Measurements from ENCODE around the gene MYO9A.
A peak's percentile ranks its signal among the peaks of the same experiment; 100 is the strongest.

The MYO9A gene

GRCh38 chr15:72098040-72098439 lies 19.9 kb downstream of the MYO9A start:
- Histone ChIP-seq H3K36me3 (ENCODE audit: control insufficient read depth in 1 of 2, insufficient read depth in 2 of 2, low read length in 2 of 2) (no peaks in the 10 kb centered on the region), H3K27ac (ENCODE audit: low read depth, low read length) (no peak overlapping the region), H2AFZ (ENCODE audit: insufficient read depth, low read length, poor library complexity) (no peak overlapping the region), H3K79me1 (ENCODE audit: low read length) (no peaks in the 10 kb centered on the region), H4K8ac (ENCODE audit: low read depth, low read length) (no peak overlapping the region), H3K9me3 (ENCODE audit: insufficient read depth, low read depth, low read length) (no peaks in the 10 kb centered on the region), H3K9ac (ENCODE audit: low read length) (no peak overlapping the region), H3K4ac (ENCODE audit: low read depth, low read length) (no peak overlapping the region), H3K4me2 (ENCODE audit: low read length) (no peak overlapping the region), H3K4me3 (ENCODE audit: low read depth, low read length) (no peak overlapping the region), H2BK120ac (ENCODE audit: insufficient read depth, low read length, poor library complexity) (no peak overlapping the region), H3K14ac (ENCODE audit: low read length) (no peak overlapping the region), H2BK5ac (ENCODE audit: low read depth, low read length, poor library complexity) (no peak overlapping the region), H4K91ac (ENCODE audit: low read depth, low read length) (no peak overlapping the region), H4K12ac (ENCODE audit: low read depth, low read length) (no peak overlapping the region), H2AK5ac (ENCODE audit: low read length) (no peak overlapping the region), H3K18ac (ENCODE audit: low read length) (no peak overlapping the region), H3K27me3 (ENCODE audit: insufficient read depth, low read length) (no peaks in the 10 kb centered on the region), H3K23ac (ENCODE audit: low read length) (no peak overlapping the region), H3K4me1 (ENCODE audit: control insufficient read depth in 1 of 2, insufficient read depth in 2 of 2, low read length in 2 of 2) (no peaks in the 10 kb centered on the region), H2BK12ac (ENCODE audit: low read length) (no peak overlapping the region), H3K79me2 (ENCODE audit: control insufficient read depth, insufficient read depth, low read length, poor library complexity) (no peaks in the 10 kb centered on the region)
- DNase-seq, result peak in 1 of 2 donors; percentile 4

DNA sequence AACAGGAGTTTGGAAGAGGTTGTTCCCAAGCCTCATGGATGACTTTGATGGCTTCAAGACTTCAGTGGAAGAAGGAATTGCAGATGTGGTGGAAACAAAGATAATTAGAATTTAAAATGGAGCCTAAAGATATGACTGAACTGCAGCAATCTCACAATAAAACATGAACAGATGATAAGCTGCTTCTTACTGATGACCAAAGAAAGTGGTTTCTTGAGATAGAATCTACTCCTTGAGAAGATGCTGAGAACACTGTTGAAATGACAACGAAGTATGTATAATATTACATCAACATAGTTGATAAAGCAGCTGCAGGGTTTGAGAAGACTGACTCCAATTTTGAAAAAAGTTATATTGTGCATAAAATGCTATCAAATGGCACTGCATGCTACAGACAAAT lies 21.2 kb downstream of the MYO9A start:
- Histone ChIP-seq H4K8ac (ENCODE audit: low read depth, low read length) (no peak overlapping the region), H2BK5ac (ENCODE audit: low read depth, low read length, poor library complexity) (no peak overlapping the region), H3K4me1 (ENCODE audit: control insufficient read depth in 1 of 2, insufficient read depth in 2 of 2, low read length in 2 of 2) (no peaks in the 10 kb centered on the region), H4K12ac (ENCODE audit: low read depth, low read length) (no peak overlapping the region), H3K18ac (ENCODE audit: low read length) (no peak overlapping the region), H3K36me3 (ENCODE audit: control insufficient read depth in 1 of 2, insufficient read depth in 2 of 2, low read length in 2 of 2) (no peaks in the 10 kb centered on the region), H2BK12ac (ENCODE audit: low read length) (no peak overlapping the region), H3K27me3 (ENCODE audit: insufficient read depth, low read length) (no peaks in the 10 kb centered on the region), H3K79me2 (ENCODE audit: control insufficient read depth, insufficient read depth, low read length, poor library complexity) (no peaks in the 10 kb centered on the region), H4K91ac (ENCODE audit: low read depth, low read length) (no peak overlapping the region), H3K4ac (ENCODE audit: low read depth, low read length) (no peak overlapping the region), H2AFZ (ENCODE audit: insufficient read depth, low read length, poor library complexity) (no peak overlapping the region), H3K9me3 (ENCODE audit: insufficient read depth, low read depth, low read length) (no peaks in the 10 kb centered on the region), H3K4me3 (ENCODE audit: low read depth, low read length) (no peak overlapping the region), H3K4me2 (ENCODE audit: low read length) (no peak overlapping the region), H2BK120ac (ENCODE audit: insufficient read depth, low read length, poor library complexity) (no peak overlapping the region), H3K79me1 (ENCODE audit: low read length) (no peaks in the 10 kb centered on the region), H3K27ac (ENCODE audit: low read depth, low read length) (no peak overlapping the region), H3K9ac (ENCODE audit: low read length) (no peak overlapping the region), H2AK5ac (ENCODE audit: low read length) (no peak overlapping the region), H3K23ac (ENCODE audit: low read length) (no peak overlapping the region), H3K14ac (ENCODE audit: low read length) (no peak overlapping the region)
- no CpG with 5 or more reads among the region's 1 CpG for WGBS (ENCODE audit: extremely low coverage, insufficient coverage, insufficient read length)
- no peak for DNase-seq

DNA sequence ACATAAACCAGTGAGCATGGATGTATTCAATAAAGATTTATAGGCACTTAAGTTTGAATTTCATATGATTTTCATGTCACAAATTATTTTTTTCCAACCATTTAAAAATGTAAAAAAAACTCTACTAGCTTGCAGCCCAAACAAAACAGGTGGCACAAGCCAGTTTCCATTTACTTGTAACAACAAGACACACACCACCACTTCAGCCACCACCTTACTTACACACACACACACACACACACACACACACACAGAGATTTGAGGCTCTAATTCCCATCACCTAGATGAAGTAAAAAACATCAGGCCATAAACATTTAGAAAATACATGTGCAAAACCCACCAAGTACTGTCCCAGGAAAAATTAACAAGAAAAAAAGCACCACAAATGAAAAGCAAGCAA lies 25.3 kb downstream of the MYO9A start:
- no peak overlapping the region for H4K12ac ChIP-seq (ENCODE audit: low read depth, low read length)
- H3K9me3 ChIP-seq (ENCODE audit: insufficient read depth, low read depth, low read length), result no peaks in the 10 kb centered on the region
- H3K23ac ChIP-seq (ENCODE audit: low read length), result no peak overlapping the region
- H3K9ac ChIP-seq (ENCODE audit: low read length), result no peak overlapping the region
- H3K27me3 ChIP-seq (ENCODE audit: insufficient read depth, low read length), result no peaks in the 10 kb centered on the region
- no peak overlapping the region for H3K27ac ChIP-seq (ENCODE audit: low read depth, low read length)
- H3K4me2 ChIP-seq (ENCODE audit: low read length), result no peak overlapping the region
- no peak for DNase-seq
- no peak overlapping the region for H2AFZ ChIP-seq (ENCODE audit: insufficient read depth, low read length, poor library complexity)
- no peak overlapping the region for H4K91ac ChIP-seq (ENCODE audit: low read depth, low read length)
- H3K4me3 ChIP-seq (ENCODE audit: low read depth, low read length), result no peak overlapping the region
- H3K18ac ChIP-seq (ENCODE audit: low read length), result no peak overlapping the region
- no peak overlapping the region for H2BK120ac ChIP-seq (ENCODE audit: insufficient read depth, low read length, poor library complexity)
- no peak overlapping the region for H2BK12ac ChIP-seq (ENCODE audit: low read length)
- no peak overlapping the region for H3K14ac ChIP-seq (ENCODE audit: low read length)
- no peaks in the 10 kb centered on the region for H3K4me1 ChIP-seq (ENCODE audit: control insufficient read depth in 1 of 2, insufficient read depth in 2 of 2, low read length in 2 of 2)
- no peaks in the 10 kb centered on the region for H3K36me3 ChIP-seq (ENCODE audit: control insufficient read depth in 1 of 2, insufficient read depth in 2 of 2, low read length in 2 of 2)
- H2BK5ac ChIP-seq (ENCODE audit: low read depth, low read length, poor library complexity), result no peak overlapping the region
- H3K79me1 ChIP-seq (ENCODE audit: low read length), result no peaks in the 10 kb centered on the region
- H4K8ac ChIP-seq (ENCODE audit: low read depth, low read length), result no peak overlapping the region
- H3K79me2 ChIP-seq (ENCODE audit: control insufficient read depth, insufficient read depth, low read length, poor library complexity), result no peaks in the 10 kb centered on the region
- H3K4ac ChIP-seq (ENCODE audit: low read depth, low read length), result no peak overlapping the region
- H2AK5ac ChIP-seq (ENCODE audit: low read length), result no peak overlapping the region

GRCh38 chr15:72092006-72092405 lies 25.9 kb downstream of the MYO9A start:
- H2BK120ac ChIP-seq (ENCODE audit: insufficient read depth, low read length, poor library complexity), result no peak overlapping the region
- WGBS (ENCODE audit: extremely low coverage, insufficient coverage, insufficient read length), result no CpG with 5 or more reads among the region's 3 CpGs
- H3K9ac ChIP-seq (ENCODE audit: low read length), result no peak overlapping the region
- peak overlapping the region; percentile 31 for H2BK5ac ChIP-seq (ENCODE audit: low read depth, low read length, poor library complexity)
- peaks cover 2% of the 10 kb centered on the region for H3K9me3 ChIP-seq (ENCODE audit: insufficient read depth, low read depth, low read length)
- H4K91ac ChIP-seq (ENCODE audit: low read depth, low read length), result no peak overlapping the region
- H3K4me2 ChIP-seq (ENCODE audit: low read length), result no peak overlapping the region
- no peak overlapping the region for H3K4ac ChIP-seq (ENCODE audit: low read depth, low read length)
- H3K27me3 ChIP-seq (ENCODE audit: insufficient read depth, low read length), result no peaks in the 10 kb centered on the region
- no peaks in the 10 kb centered on the region for H3K79me1 ChIP-seq (ENCODE audit: low read length)
- no peak overlapping the region for H3K4me3 ChIP-seq (ENCODE audit: low read depth, low read length)
- no peak overlapping the region for H2BK12ac ChIP-seq (ENCODE audit: low read length)
- no peak overlapping the region for H2AK5ac ChIP-seq (ENCODE audit: low read length)
- H3K4me1 ChIP-seq (ENCODE audit: control insufficient read depth in 1 of 2, insufficient read depth in 2 of 2, low read length in 2 of 2), result no peaks in the 10 kb centered on the region
- H4K8ac ChIP-seq (ENCODE audit: low read depth, low read length), result no peak overlapping the region
- no peaks in the 10 kb centered on the region for H3K79me2 ChIP-seq (ENCODE audit: control insufficient read depth, insufficient read depth, low read length, poor library complexity)
- H4K12ac ChIP-seq (ENCODE audit: low read depth, low read length), result no peak overlapping the region
- DNase-seq, result no peak
- no peak overlapping the region for H3K14ac ChIP-seq (ENCODE audit: low read length)
- H3K23ac ChIP-seq (ENCODE audit: low read length), result no peak overlapping the region
- no peak overlapping the region for H3K27ac ChIP-seq (ENCODE audit: low read depth, low read length)
- H3K36me3 ChIP-seq (ENCODE audit: control insufficient read depth in 1 of 2, insufficient read depth in 2 of 2, low read length in 2 of 2), result no peaks in the 10 kb centered on the region
- no peak overlapping the region for H2AFZ ChIP-seq (ENCODE audit: insufficient read depth, low read length, poor library complexity)
- no peak overlapping the region for H3K18ac ChIP-seq (ENCODE audit: low read length)
